ENCODE data around the gene MMP7.

DNA sequence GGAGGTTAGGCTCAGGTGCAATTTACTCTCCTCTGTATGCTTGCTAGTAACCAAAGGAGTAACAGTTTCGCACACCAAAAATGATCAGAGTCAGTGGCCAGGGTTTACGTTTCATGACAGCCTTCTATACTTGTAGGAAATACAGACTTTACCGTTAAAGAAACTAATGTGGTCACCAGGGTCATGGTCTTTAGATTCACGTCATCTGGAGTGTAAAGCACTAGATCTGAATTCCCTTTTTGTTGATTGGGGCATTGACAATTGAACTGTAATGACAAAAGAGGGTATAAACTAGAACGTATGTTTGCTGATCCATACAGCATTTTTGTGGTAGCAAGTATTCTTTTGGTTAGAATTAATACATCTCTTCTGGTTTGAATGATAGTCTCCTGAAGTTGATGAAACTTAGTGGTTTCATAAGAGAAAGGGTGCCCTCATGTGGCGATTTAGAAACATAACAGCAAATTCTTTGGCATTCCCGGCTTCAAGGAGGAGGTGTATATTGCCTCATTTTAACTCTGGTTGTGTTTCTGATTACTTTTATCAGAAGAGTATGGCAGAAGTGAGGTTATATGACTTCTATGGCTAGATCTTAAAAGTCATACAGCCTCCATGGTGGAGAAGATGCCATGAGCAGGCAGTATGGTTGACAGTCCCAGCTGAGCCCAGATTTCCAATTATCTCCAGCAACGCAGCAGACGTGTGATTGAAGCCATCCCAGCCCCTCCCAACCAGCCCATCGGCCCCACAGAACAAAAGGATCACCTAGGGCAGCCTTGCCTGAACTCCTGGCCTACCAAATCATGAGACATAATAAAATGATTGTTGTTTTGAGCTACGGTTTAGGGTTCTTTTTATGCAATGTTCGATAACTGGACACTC is 35.1 kb downstream of the MMP7 start:
- TF ChIP-seq, protein P1, sequence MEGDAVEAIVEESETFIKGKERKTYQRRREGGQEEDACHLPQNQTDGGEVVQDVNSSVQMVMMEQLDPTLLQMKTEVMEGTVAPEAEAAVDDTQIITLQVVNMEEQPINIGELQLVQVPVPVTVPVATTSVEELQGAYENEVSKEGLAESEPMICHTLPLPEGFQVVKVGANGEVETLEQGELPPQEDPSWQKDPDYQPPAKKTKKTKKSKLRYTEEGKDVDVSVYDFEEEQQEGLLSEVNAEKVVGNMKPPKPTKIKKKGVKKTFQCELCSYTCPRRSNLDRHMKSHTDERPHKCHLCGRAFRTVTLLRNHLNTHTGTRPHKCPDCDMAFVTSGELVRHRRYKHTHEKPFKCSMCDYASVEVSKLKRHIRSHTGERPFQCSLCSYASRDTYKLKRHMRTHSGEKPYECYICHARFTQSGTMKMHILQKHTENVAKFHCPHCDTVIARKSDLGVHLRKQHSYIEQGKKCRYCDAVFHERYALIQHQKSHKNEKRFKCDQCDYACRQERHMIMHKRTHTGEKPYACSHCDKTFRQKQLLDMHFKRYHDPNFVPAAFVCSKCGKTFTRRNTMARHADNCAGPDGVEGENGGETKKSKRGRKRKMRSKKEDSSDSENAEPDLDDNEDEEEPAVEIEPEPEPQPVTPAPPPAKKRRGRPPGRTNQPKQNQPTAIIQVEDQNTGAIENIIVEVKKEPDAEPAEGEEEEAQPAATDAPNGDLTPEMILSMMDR (IDR thresholded peaks at IDR 0.05), result peak; percentile 69
- no peak for TF ChIP-seq EP300 (IDR thresholded peaks at IDR 0.05)

All from A549 (cell line).